OCI-LY1 (cell line): ENCODE measurements around the gene ZNF611.

Experiments
- EZH2 ChIP-seq: fragments of 200-600 bp; sonication (generic), shearing (Covaris generic); IDR thresholded peaks from 2 replicates; pipeline ENCODE4 v1.8.0; 2017; ENCODE audit warnings: borderline replicate concordance, mixed run types, mild to moderate bottlenecking, antibody characterized with exemption, low read length, moderate library complexity, mixed read lengths
- TF ChIP-seq, protein P1 (sequence below): fragments of 200-600 bp; sonication (generic), shearing (Covaris generic); IDR thresholded peaks from 2 replicates; pipeline ENCODE4 v1.5.1; 2017; ENCODE audit warnings: mild to moderate bottlenecking, antibody characterized with exemption, low read length, moderate library complexity, mixed read lengths

DNA sequence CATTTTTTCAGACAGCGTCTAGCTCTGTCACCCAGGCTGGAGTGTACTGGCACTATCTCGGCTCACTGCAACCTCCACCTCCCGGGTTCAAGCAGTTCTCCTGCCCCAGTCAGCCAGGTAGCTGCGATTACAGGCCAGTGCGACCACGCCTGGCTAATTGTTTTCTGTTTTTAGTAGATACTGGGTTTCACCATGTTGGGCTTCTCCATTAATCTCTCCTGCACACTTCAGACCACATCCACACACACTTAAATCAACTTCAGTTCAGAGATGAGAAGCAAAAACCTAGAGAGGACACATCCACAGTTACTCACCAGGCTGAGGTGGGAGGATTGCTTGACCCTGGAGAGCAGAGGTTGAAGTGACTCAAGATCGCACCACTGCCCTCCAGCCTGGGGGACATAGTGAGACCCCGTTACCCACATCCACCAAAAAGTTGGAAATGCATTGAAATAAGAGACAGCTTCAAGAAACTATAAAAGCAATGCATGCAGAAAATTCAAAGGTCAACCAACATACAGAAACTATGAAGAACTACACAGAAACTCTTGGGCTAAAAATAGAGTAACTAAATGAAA is 42.3 kb downstream of the ZNF611 start:
- TF ChIP-seq, protein P1, sequence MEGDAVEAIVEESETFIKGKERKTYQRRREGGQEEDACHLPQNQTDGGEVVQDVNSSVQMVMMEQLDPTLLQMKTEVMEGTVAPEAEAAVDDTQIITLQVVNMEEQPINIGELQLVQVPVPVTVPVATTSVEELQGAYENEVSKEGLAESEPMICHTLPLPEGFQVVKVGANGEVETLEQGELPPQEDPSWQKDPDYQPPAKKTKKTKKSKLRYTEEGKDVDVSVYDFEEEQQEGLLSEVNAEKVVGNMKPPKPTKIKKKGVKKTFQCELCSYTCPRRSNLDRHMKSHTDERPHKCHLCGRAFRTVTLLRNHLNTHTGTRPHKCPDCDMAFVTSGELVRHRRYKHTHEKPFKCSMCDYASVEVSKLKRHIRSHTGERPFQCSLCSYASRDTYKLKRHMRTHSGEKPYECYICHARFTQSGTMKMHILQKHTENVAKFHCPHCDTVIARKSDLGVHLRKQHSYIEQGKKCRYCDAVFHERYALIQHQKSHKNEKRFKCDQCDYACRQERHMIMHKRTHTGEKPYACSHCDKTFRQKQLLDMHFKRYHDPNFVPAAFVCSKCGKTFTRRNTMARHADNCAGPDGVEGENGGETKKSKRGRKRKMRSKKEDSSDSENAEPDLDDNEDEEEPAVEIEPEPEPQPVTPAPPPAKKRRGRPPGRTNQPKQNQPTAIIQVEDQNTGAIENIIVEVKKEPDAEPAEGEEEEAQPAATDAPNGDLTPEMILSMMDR: no peak
- TF ChIP-seq EZH2: no peak
